ENCODE results near the gene TOMT. TPM values are rescaled to one million over a fixed set of nuclear protein-coding genes. Genes with fewer than 3 reads are reported as not detected.

Gene TOMT
- total RNA-seq (2012; rRNA removed) (not detected in 2 replicates), polyA plus RNA-seq (2012; rRNA removed) (not detected in 2 replicates), Bru-seq, nascent RNA (not detected), BruChase-seq, experiment 1, labeled RNA remaining after a 6-hour chase (not detected), BruChase-seq, experiment 2, labeled RNA remaining after a 2-hour chase (percentile 36 among the genes with signal in this experiment)
- 0.05 TPM in 1 of 2 replicates, not detected in the other for polyA plus RNA-seq (2012; cell fraction: cytosol; rRNA removed)
- polyA plus RNA-seq (2012; cell fraction: nucleus; rRNA removed; ENCODE audit: low replicate concordance), result 0.39 and 0.64 TPM in 2 replicates
- long read RNA-seq, result 0 reads

DNA sequence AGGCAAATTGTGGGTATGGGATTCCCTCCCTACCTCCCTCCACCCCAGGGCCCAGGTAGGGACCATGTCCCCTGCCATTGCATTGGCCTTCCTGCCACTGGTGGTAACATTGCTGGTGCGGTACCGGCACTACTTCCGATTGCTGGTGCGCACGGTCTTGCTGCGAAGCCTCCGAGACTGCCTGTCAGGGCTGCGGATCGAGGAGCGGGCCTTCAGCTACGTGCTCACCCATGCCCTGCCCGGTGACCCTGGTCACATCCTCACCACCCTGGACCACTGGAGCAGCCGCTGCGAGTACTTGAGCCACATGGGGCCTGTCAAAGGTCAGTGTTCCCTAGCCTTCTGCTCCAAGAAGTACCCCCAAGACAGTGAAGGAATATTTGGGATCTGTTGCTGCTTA is at the start of gene TOMT:
Gene TOMT, plus strand, starts transcription at position 37 of the 400 bp plus-strand sequence. Its CDS starts 28 bp downstream, at position 65.
- Histone ChIP-seq H3K4me3 (ENCODE audit: insufficient read depth, low read depth, low read length) (no peak within 1 kb of the TSS), H3K4me2 (ENCODE audit: low read depth, low read length) (no peak within 1 kb of the TSS), H4K20me1 (ENCODE audit: insufficient read depth, low read length) (no peaks in the 10 kb centered on the region; the same call in 1 of the 2 replicates), H3K23ac (ENCODE audit: low read depth, low read length) (no peak within 1 kb of the TSS), H3K36me3 (ENCODE audit: control insufficient read depth, insufficient read depth, low read length) (peaks cover 2% of the 10 kb centered on the region; the same call in 1 of the 2 replicates), H3K14ac (replicated peaks; ENCODE audit: low read depth, low read length) (no peak within 1 kb of the TSS), H3K79me1 (ENCODE audit: low read depth in 1 of 2, low read length in 2 of 2) (peaks cover 17 to 31% of the 10 kb centered on the region in 2 experiments), H4K91ac (ENCODE audit: insufficient read depth, low read depth, low read length) (no peak within 1 kb of the TSS), H2BK120ac (ENCODE audit: low read depth, low read length) (no peak within 1 kb of the TSS), H2AK9ac (replicated peaks; ENCODE audit: low read depth, low read length, poor library complexity) (peak within 1 kb of the TSS; percentile 68), H3K9ac (ENCODE audit: low read depth, low read length) (no peak within 1 kb of the TSS), H2BK15ac (ENCODE audit: low read depth, low read length) (no peak within 1 kb of the TSS), H2AK5ac (ENCODE audit: low read depth, low read length) (peak within 1 kb of the TSS; percentile 5; the same call in 1 of the 2 replicates), H2AFZ (replicated peaks; ENCODE audit: low read length, poor library complexity) (peak within 1 kb of the TSS; percentile 8), H3K27me3 (ENCODE audit: control insufficient read depth, insufficient read depth, low read length) (no peaks in the 10 kb centered on the region), H3K18ac (ENCODE audit: low read depth, low read length) (no peak within 1 kb of the TSS), H3K9me1 (ENCODE audit: insufficient read depth, low read length) (peaks cover 23% of the 10 kb centered on the region), H3K4ac (ENCODE audit: low read depth, low read length) (no peak within 1 kb of the TSS), H4K5ac (ENCODE audit: low read depth, low read length) (no peak within 1 kb of the TSS), H2BK20ac (ENCODE audit: low read depth, low read length) (no peak within 1 kb of the TSS), H2BK5ac (ENCODE audit: low read depth, low read length, poor library complexity, severe bottlenecking) (no peak within 1 kb of the TSS), H3K56ac (ENCODE audit: extremely low read depth, insufficient read depth, low read length) (no peak within 1 kb of the TSS), H3K27ac (ENCODE audit: insufficient read depth, low read length) (no peak within 1 kb of the TSS), H3K4me1 (ENCODE audit: control insufficient read depth, insufficient read depth, low read length) (peaks cover 8% of the 10 kb centered on the region), H4K8ac (ENCODE audit: low read depth in 2 of 2, low read length in 2 of 2) (no peak within 1 kb of the TSS; a peak in 1 of 4 replicates), H3K9me3 (ENCODE audit: control insufficient read depth, insufficient read depth, low read length) (no peaks in the 10 kb centered on the region)
- ChIA-PET POLR2A (ENCODE audit: unreplicated experiment) (no interaction called here), CTCF (no interaction called here)
- no peak for DNase-seq
- TF ChIP-seq CTCF (conservative IDR thresholded peaks at IDR 0.05; ENCODE audit: low read depth, low read length), result no peak
- dilution Hi-C loops (cut with HindIII; ENCODE audit: low sequenced_read_pairs, unreplicated experiment), result no loop called here
- in situ Hi-C loops (cut with MboI; ENCODE audit: low sequenced_read_pairs), result no loop called here
- no peak for ATAC-seq (ENCODE audit: low read depth)
- intact Hi-C loops (cut with micrococcal nuclease), result no loop called here
- 99% methylated on average over 10 of the region's 14 CpGs; no CpG with 5 or more reads in 1 of the 2 experiments for WGBS, 2 experiments (ENCODE audit: extremely low coverage in 2 of 2, insufficient read length in 1 of 2)
- BruUV-seq (replicated peaks), result no TSS peak

All from IMR-90 (cell line).